PC-3 (cell line): ENCODE results near the gene BPHL. TPM values are rescaled to one million over a fixed set of nuclear protein-coding genes. Genes with fewer than 3 reads are reported as not detected.
A peak's percentile ranks its signal among the peaks of the same experiment; 100 is the strongest.

Source experiments
- ATAC-seq: fragments of 200-7000 bp; cut with Tn5 transposase; 2 replicates; pipeline ENCODE4 v1.9.1; 2020; ENCODE audit warnings: mild to moderate bottlenecking, moderate library complexity
- BruUV-seq: library from RNA; stranded (reverse); fragments of 400-500 nt; replicated peaks from 2 replicates; lab custom pipeline; 2021; lab: Mats Ljungman, UMichigan
- CTCF ChIA-PET: fragments of 300-600 bp; sonication (Branson Sonifier 250); formaldehyde crosslinking; loops from one replicate; lab custom pipeline; 2022; ENCODE audit warnings: antibody characterized with exemption; lab: Charles Lee
- POLR2A ChIA-PET: fragments of 300-600 bp; sonication (Branson Sonifier 250); formaldehyde crosslinking; loops from one replicate; lab custom pipeline; 2022; ENCODE audit warnings: antibody characterized with exemption; ENCODE audit not compliant: unreplicated experiment; lab: Charles Lee
- DNase-seq: peaks from one replicate; pipeline ENCODE4 v3.0.0-alpha.2; 2015
- H2AFZ ChIP-seq: fragments of 300-600 bp; sonication (generic); 2 replicates; pipeline ENCODE4 v1.6.0; 2016; ENCODE audit warnings: antibody characterized with exemption, low read length
- H3F3A ChIP-seq: fragments of 300-600 bp; sonication (generic); one replicate; pipeline ENCODE4 v1.6.0; 2017; ENCODE audit warnings: antibody characterized with exemption, low read length, control low read depth, mild to moderate bottlenecking; ENCODE audit not compliant: unreplicated experiment
- H3K27ac ChIP-seq: fragments of 300-600 bp; sonication (generic); 2 replicates; pipeline ENCODE4 v1.5.1; 2016; ENCODE audit warnings: mild to moderate bottlenecking, low read length
- H3K27me3 ChIP-seq: fragments of 300-600 bp; sonication (generic); 2 replicates; pipeline ENCODE4 v1.6.1; 2016; ENCODE audit warnings: low read length, mixed read lengths
- H3K36me3 ChIP-seq: fragments of 300-600 bp; sonication (generic); 2 replicates; pipeline ENCODE4 v1.6.1; 2016; ENCODE audit warnings: low read depth, mixed run types, low read length, mixed read lengths
- H3K4me1 ChIP-seq: fragments of 300-600 bp; sonication (generic); 2 replicates; pipeline ENCODE4 v1.5.1; 2016; ENCODE audit warnings: low read length; ENCODE audit not compliant: insufficient read depth
- H3K4me2 ChIP-seq: fragments of 300-600 bp; sonication (generic); 2 replicates; pipeline ENCODE4 v1.6.0; 2016; ENCODE audit warnings: low read length
- H3K4me3 ChIP-seq: fragments of 300-600 bp; sonication (generic); 2 replicates; pipeline ENCODE4 v1.5.1; 2016; ENCODE audit warnings: mild to moderate bottlenecking, low read length, mixed read lengths
- H3K79me2 ChIP-seq: fragments of 300-600 bp; sonication (generic); 2 replicates; pipeline ENCODE4 v1.6.1; 2017; ENCODE audit warnings: low read length, mixed read lengths
- H3K9ac ChIP-seq: fragments of 300-600 bp; sonication (generic); 2 replicates; pipeline ENCODE4 v1.6.0; 2016; ENCODE audit warnings: mild to moderate bottlenecking, low read length
- H3K9me2 ChIP-seq: fragments of 300-600 bp; sonication (generic); replicated peaks from 2 replicates; pipeline ENCODE4 v1.6.1; 2016; ENCODE audit warnings: mixed run types, low read length, mixed read lengths
- H3K9me3 ChIP-seq: fragments of 300-600 bp; sonication (generic); 2 replicates; pipeline ENCODE4 v1.6.1; 2016; ENCODE audit warnings: low read length, mixed read lengths
- H4K20me1 ChIP-seq: fragments of 300-600 bp; sonication (generic); 2 replicates; pipeline ENCODE4 v1.6.1; 2016; ENCODE audit warnings: low read length, mixed read lengths
- EZH2 ChIP-seq: fragments of 300-600 bp; sonication (generic); IDR thresholded peaks from one replicate; pipeline ENCODE4 v1.6.1; 2017; ENCODE audit warnings: antibody characterized with exemption, mild to moderate bottlenecking, low read length; ENCODE audit not compliant: unreplicated experiment
- EZH2phosphoT487 ChIP-seq: fragments of 300-600 bp; sonication (generic); IDR thresholded peaks from 2 replicates; pipeline ENCODE4 v1.6.1; 2018; ENCODE audit warnings: mild to moderate bottlenecking, antibody characterized with exemption, low read length, borderline replicate concordance
- intact Hi-C: fragments of 100-400 bp; cut with micrococcal nuclease; formaldehyde crosslinking; loops from 2 replicates; pipeline ENCODE4 v1.9.0; 2023
- total RNA-seq: library from RNA; depleted of rRNA; stranded (reverse); fragments of >200 nt; gene quantifications from 2 replicates; pipeline ENCODE4 v1.2.3, GENCODE V29; 2014
- TF ChIP-seq, protein P1 (sequence below): fragments of 300-600 bp; sonication (generic); conservative IDR thresholded peaks from 2 replicates; pipeline ENCODE4 v1.5.1; 2017; ENCODE audit warnings: antibody characterized with exemption, low read depth, mild to moderate bottlenecking, low read length

The BPHL gene
- total RNA-seq, 1 experiment from 2014 or later = 15.8 TPM

DNA sequence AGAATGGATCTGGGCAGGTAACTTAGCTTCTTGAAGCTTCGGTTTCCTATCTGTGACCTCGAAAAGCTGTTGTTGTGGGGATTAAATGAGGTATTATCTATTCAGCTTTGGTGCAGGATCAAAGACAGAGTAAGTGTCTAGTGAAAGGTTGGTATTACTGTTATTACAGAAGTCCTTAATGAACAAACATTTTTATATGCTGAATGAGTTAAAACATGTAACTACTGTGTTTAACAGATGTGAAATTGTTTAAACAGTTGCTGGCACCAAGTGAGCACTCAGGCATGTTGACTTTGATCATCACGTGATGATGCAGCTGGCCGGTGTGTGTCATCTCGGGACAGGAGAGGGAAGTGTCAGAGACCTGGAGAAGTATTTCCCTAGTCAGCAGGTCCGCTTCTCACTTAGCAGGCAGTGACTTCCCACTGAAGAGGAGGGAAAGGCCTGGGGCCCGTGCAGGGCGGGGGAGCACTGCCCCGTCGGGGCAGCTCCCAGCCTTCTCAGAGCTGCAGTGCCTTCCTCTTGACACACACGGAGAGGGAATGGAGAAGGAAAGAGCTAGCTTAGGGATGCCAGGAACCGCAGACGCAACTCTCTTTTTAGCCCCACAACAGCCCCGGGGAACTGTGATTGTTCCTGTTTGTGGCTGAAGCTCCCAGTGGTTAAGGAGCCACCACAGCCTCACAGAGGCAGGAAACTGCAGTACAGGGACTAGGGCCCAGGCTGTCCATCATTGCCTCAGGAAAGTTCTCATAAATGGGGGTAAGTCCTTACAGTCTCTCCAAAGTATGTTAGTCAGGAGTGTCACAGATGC, 20.8 kb downstream of the BPHL start:
- Histone ChIP-seq H3K4me3 (no peak overlapping the region), H3K27ac (no peak overlapping the region), H3K4me2 (0 out of 2 replicates have a peak overlapping the region, but pooled peaks have one; percentile 11), H3K9me2 (no peaks in the 10 kb centered on the region), H3F3A (no peaks in the 10 kb centered on the region), H3K4me1 (peaks cover 21% of the 10 kb centered on the region), H3K79me2 (no peaks in the 10 kb centered on the region), H3K36me3 (peaks cover 3% of the 10 kb centered on the region), H3K9me3 (no peaks in the 10 kb centered on the region), H2AFZ (no peak overlapping the region), H3K9ac (no peak overlapping the region), H3K27me3 (no peaks in the 10 kb centered on the region), H4K20me1 (no peaks in the 10 kb centered on the region)
- BruUV-seq = no TSS peak
- DNase-seq (peak; percentile 77), ATAC-seq (peak; percentile 99)
- no peak for TF ChIP-seq EZH2
- TF ChIP-seq, protein P1, sequence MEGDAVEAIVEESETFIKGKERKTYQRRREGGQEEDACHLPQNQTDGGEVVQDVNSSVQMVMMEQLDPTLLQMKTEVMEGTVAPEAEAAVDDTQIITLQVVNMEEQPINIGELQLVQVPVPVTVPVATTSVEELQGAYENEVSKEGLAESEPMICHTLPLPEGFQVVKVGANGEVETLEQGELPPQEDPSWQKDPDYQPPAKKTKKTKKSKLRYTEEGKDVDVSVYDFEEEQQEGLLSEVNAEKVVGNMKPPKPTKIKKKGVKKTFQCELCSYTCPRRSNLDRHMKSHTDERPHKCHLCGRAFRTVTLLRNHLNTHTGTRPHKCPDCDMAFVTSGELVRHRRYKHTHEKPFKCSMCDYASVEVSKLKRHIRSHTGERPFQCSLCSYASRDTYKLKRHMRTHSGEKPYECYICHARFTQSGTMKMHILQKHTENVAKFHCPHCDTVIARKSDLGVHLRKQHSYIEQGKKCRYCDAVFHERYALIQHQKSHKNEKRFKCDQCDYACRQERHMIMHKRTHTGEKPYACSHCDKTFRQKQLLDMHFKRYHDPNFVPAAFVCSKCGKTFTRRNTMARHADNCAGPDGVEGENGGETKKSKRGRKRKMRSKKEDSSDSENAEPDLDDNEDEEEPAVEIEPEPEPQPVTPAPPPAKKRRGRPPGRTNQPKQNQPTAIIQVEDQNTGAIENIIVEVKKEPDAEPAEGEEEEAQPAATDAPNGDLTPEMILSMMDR = no peak
- TF ChIP-seq EZH2phosphoT487 = no peak
- intact Hi-C loops = no loop called here
- CTCF ChIA-PET = no interaction called here
- POLR2A ChIA-PET = no interaction called here

DNA sequence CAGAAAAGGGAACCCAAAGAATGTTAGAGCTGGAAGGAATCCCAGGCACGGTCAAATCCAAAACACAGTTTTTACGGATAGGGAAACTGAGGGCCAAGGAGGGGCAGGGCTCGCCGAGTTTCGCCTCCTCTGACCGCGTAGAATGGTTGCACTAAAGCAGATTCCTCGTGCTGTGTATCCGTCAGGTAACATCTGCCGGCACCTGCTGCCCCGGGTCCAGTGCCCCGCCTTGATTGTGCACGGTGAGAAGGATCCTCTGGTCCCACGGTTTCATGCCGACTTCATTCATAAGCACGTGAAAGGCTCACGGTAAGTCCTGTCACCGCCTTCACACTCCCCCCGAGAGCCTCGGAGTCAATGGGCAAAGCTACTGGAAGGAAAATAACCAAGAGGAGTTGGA, 21.7 kb downstream of the BPHL start:
- BruUV-seq = no TSS peak
- Histone ChIP-seq H3K36me3 (peaks cover 3% of the 10 kb centered on the region), H3K4me1 (peaks cover 21% of the 10 kb centered on the region), H3K27me3 (no peaks in the 10 kb centered on the region), H3K9me2 (no peaks in the 10 kb centered on the region), H3K79me2 (no peaks in the 10 kb centered on the region), H3K4me2 (no peak overlapping the region), H3F3A (no peaks in the 10 kb centered on the region), H3K27ac (no peak overlapping the region), H3K9me3 (no peaks in the 10 kb centered on the region), H3K4me3 (no peak overlapping the region), H4K20me1 (no peaks in the 10 kb centered on the region), H2AFZ (no peak overlapping the region), H3K9ac (no peak overlapping the region)
- ATAC-seq = no peak
- no peak for DNase-seq
- intact Hi-C loops = no loop called here
- TF ChIP-seq EZH2 = no peak
- no peak for TF ChIP-seq EZH2phosphoT487
- TF ChIP-seq, protein P1 = no peak
- CTCF ChIA-PET = no interaction called here
- POLR2A ChIA-PET = interaction anchor here (0.5 kb wide), 1 partner anchor 1218 kb away, joined by 5 read pairs; no protein-coding TSS in a partner anchor

DNA sequence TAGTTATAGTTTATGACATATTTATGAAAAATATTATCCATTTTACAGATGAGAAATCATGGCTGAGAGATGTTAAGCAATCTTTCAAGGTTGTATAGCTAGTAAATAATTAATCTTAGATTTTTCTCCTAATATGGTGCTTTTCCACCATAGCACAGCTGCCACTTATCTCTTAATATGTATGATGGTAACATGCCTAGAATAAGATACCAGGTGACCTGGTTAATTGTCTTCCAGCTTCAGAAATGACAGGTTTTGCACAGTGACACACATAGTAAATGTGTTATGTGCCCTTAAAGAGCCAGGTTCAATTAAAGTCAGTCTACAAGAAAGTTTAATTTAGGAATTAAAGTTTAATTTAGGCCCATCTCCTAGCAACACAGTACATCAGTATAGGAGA, 24.0 kb downstream of the BPHL start:
- Histone ChIP-seq H3K79me2 (no peaks in the 10 kb centered on the region), H3F3A (no peaks in the 10 kb centered on the region), H3K4me3 (no peak overlapping the region), H3K4me1 (peaks cover 21% of the 10 kb centered on the region), H3K9me3 (no peaks in the 10 kb centered on the region), H3K4me2 (no peak overlapping the region), H3K9ac (no peak overlapping the region), H4K20me1 (no peaks in the 10 kb centered on the region), H3K36me3 (peaks cover 6% of the 10 kb centered on the region), H3K9me2 (no peaks in the 10 kb centered on the region), H3K27ac (no peak overlapping the region), H3K27me3 (no peaks in the 10 kb centered on the region), H2AFZ (no peak overlapping the region)
- DNase-seq = no peak
- CTCF ChIA-PET = interaction anchor here (0.6 kb wide), 1 partner anchor 18 kb away, joined by 3 read pairs; no protein-coding TSS in a partner anchor
- ATAC-seq = no peak
- intact Hi-C loops = no loop called here
- POLR2A ChIA-PET = no interaction called here
- TF ChIP-seq EZH2phosphoT487 (no peak), EZH2 (no peak)
- TF ChIP-seq, protein P1 = no peak
- BruUV-seq = no TSS peak
